Measurements from ENCODE around the gene AGR3. TPM values are rescaled to one million over a fixed set of nuclear protein-coding genes. Genes with fewer than 3 reads are reported as not detected.

AGR3 gene
- total RNA-seq, 1 donor, result not detected

DNA sequence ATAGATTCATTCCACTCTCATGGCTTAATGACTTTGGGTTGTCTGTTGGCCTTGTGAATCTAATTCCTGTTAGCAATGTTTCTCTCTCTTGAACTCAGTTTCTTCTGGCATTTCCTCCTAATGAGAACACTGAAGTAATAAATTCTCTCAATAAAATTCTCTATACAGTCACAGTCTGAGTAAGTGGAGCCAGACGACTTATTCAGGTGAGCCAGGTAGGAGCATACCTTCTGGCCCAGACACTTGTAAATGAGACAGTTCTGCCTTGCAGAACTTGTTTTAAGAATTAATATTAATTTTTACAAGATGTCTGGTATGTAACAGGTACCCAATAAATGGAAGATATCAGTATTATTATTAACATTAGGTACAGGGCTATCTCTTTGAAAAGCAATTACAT is 48.4 kb downstream of the AGR3 start:
- Histone ChIP-seq H4K20me1 (ENCODE audit: insufficient read depth, low read length) (no peaks in the 10 kb centered on the region), H3K79me2 (ENCODE audit: insufficient read depth, low read length) (no peaks in the 10 kb centered on the region), H3K4me2 (ENCODE audit: insufficient read depth, low read length) (no peak overlapping the region), H3K36me3 (ENCODE audit: insufficient read depth, low read length) (no peaks in the 10 kb centered on the region), H3K9me3 (ENCODE audit: low read depth, low read length) (no peaks in the 10 kb centered on the region), H2AFZ (ENCODE audit: low read length) (no peak overlapping the region), H3K27ac (ENCODE audit: low read depth, low read length) (no peak overlapping the region), H3K4me3 (ENCODE audit: insufficient read depth, low read length) (no peak overlapping the region), H3K4me1 (ENCODE audit: insufficient read depth, low read length) (no peaks in the 10 kb centered on the region), H3K27me3 (ENCODE audit: insufficient read depth, low read length) (no peaks in the 10 kb centered on the region)
- DNase-seq (ENCODE audit: insufficient read length, low spot score, missing footprints), result no peak
- TF ChIP-seq, protein P1, sequence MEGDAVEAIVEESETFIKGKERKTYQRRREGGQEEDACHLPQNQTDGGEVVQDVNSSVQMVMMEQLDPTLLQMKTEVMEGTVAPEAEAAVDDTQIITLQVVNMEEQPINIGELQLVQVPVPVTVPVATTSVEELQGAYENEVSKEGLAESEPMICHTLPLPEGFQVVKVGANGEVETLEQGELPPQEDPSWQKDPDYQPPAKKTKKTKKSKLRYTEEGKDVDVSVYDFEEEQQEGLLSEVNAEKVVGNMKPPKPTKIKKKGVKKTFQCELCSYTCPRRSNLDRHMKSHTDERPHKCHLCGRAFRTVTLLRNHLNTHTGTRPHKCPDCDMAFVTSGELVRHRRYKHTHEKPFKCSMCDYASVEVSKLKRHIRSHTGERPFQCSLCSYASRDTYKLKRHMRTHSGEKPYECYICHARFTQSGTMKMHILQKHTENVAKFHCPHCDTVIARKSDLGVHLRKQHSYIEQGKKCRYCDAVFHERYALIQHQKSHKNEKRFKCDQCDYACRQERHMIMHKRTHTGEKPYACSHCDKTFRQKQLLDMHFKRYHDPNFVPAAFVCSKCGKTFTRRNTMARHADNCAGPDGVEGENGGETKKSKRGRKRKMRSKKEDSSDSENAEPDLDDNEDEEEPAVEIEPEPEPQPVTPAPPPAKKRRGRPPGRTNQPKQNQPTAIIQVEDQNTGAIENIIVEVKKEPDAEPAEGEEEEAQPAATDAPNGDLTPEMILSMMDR (IDR thresholded peaks at IDR 0.05; ENCODE audit: extremely low read depth, low read depth, low read length), result no peak

DNA sequence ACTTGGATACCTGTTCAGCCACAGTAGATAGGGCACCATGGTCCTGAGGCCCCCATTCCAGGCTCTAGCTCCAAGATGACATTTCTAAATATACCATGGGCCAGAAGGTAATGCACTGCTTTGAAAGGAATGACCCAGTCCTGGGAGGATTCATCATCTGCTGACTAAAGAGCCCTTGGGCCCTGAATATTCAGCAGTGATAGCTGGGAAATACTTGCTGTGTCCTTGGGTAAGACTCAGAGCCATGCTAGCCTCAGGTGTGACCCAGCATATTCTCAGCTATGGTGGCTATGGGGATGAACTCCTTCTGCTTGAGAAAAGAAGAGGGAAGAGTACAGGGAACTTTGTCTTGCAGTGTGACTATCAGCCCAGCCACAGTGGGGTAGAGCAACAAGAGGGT is 55.7 kb downstream of the AGR3 start:
- DNase-seq (ENCODE audit: insufficient read length, low spot score, missing footprints), result no peak
- Histone ChIP-seq H3K9me3 (ENCODE audit: low read depth, low read length) (no peaks in the 10 kb centered on the region), H2AFZ (ENCODE audit: low read length) (no peak overlapping the region), H3K36me3 (ENCODE audit: insufficient read depth, low read length) (no peaks in the 10 kb centered on the region), H3K27me3 (ENCODE audit: insufficient read depth, low read length) (no peaks in the 10 kb centered on the region), H4K20me1 (ENCODE audit: insufficient read depth, low read length) (no peaks in the 10 kb centered on the region), H3K79me2 (ENCODE audit: insufficient read depth, low read length) (no peaks in the 10 kb centered on the region), H3K4me1 (ENCODE audit: insufficient read depth, low read length) (no peaks in the 10 kb centered on the region), H3K4me3 (ENCODE audit: insufficient read depth, low read length) (no peak overlapping the region), H3K27ac (ENCODE audit: low read depth, low read length) (no peak overlapping the region), H3K4me2 (ENCODE audit: insufficient read depth, low read length) (no peak overlapping the region)
- TF ChIP-seq, protein P1 (IDR thresholded peaks at IDR 0.05; ENCODE audit: extremely low read depth, low read depth, low read length), result no peak

DNA sequence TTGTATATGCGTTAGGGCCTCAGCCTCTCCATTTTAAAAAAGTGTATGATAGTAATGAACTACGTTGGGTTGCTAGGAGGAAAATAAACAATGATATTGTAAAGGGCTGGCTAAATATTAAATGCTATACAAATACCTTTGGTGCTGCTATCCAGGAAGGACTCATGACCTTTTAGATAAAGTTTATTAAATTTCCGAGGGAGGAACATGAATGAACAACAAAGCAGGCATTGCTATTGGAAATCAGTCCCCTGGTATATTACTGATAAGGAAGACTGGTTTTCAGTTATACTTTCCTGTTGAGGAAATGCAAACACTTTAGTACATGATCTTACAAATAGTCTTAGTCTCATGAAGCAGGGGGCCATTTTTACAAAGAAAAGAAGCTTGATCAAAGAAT is 59.8 kb downstream of the AGR3 start:
- DNase-seq (ENCODE audit: insufficient read length, low spot score, missing footprints), result no peak
- no peak overlapping the region for H3K4me3 ChIP-seq (ENCODE audit: insufficient read depth, low read length)
- no peaks in the 10 kb centered on the region for H3K36me3 ChIP-seq (ENCODE audit: insufficient read depth, low read length)

DNA sequence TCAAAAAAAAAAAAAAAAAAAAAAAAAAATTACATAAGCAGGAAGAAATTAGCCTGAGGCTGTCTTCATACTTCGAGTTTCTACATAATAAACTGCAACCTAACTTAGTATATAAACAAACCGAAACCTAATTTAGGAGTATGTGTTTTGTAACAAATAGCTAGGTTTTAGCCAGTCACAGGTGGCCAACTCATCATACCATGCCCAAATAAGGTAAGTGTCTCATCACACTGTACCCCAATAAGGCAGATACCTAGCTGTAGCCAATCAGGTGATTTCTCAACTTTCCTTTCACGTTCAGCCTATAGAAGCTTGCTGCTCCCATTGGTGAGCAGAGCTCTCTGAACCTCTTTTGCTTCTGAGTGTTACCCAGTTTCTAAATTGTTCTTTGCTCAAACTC is 63.1 kb downstream of the AGR3 start:
- Histone ChIP-seq H3K79me2 (ENCODE audit: insufficient read depth, low read length) (no peaks in the 10 kb centered on the region), H3K36me3 (ENCODE audit: insufficient read depth, low read length) (no peaks in the 10 kb centered on the region), H3K4me3 (ENCODE audit: insufficient read depth, low read length) (no peak overlapping the region), H3K4me2 (ENCODE audit: insufficient read depth, low read length) (no peak overlapping the region), H3K4me1 (ENCODE audit: insufficient read depth, low read length) (peaks cover 5% of the 10 kb centered on the region), H3K27me3 (ENCODE audit: insufficient read depth, low read length) (no peaks in the 10 kb centered on the region), H3K27ac (ENCODE audit: low read depth, low read length) (no peak overlapping the region), H2AFZ (ENCODE audit: low read length) (no peak overlapping the region), H4K20me1 (ENCODE audit: insufficient read depth, low read length) (no peaks in the 10 kb centered on the region), H3K9me3 (ENCODE audit: low read depth, low read length) (no peaks in the 10 kb centered on the region)
- TF ChIP-seq, protein P1 (IDR thresholded peaks at IDR 0.05; ENCODE audit: extremely low read depth, low read depth, low read length), result no peak
- DNase-seq (ENCODE audit: insufficient read length, low spot score, missing footprints), result no peak

More for the DNA sequence above, 59.8 kb downstream of the AGR3 start:
- Histone ChIP-seq H3K27ac (ENCODE audit: low read depth, low read length) (no peak overlapping the region), H3K79me2 (ENCODE audit: insufficient read depth, low read length) (no peaks in the 10 kb centered on the region), H3K9me3 (ENCODE audit: low read depth, low read length) (no peaks in the 10 kb centered on the region), H3K27me3 (ENCODE audit: insufficient read depth, low read length) (no peaks in the 10 kb centered on the region), H4K20me1 (ENCODE audit: insufficient read depth, low read length) (no peaks in the 10 kb centered on the region), H3K4me1 (ENCODE audit: insufficient read depth, low read length) (peaks cover 5% of the 10 kb centered on the region), H2AFZ (ENCODE audit: low read length) (no peak overlapping the region), H3K4me2 (ENCODE audit: insufficient read depth, low read length) (no peak overlapping the region)
- TF ChIP-seq, protein P1 (IDR thresholded peaks at IDR 0.05; ENCODE audit: extremely low read depth, low read depth, low read length), result no peak

All from osteoblast (primary cell).